ENCODE measurements around the gene IL18RAP.

The IL18RAP gene

GRCh38 chr2:102420290-102420689 lies 2.7 kb upstream of the IL18RAP start:
- TF ChIP-seq SIN3A (IDR thresholded peaks at IDR 0.05; ENCODE audit: borderline replicate concordance, insufficient read depth, low read length) (no peak), POLR2AphosphoS5 (IDR thresholded peaks at IDR 0.05; ENCODE audit: low read depth, low read length) (no peak), FOXP2 (optimal IDR thresholded peaks at IDR 0.05; ENCODE audit: borderline replicate concordance, extremely low read depth, extremely low read length, insufficient read depth) (no peak), TAF1 (IDR thresholded peaks at IDR 0.05; ENCODE audit: borderline replicate concordance, insufficient read depth, low read length) (no peak), REST (IDR thresholded peaks at IDR 0.05; ENCODE audit: insufficient read depth in 1 of 2, low read depth in 2 of 2, low read length in 2 of 2) (no peak)

- TF ChIP-seq TAF1 (IDR thresholded peaks at IDR 0.05; ENCODE audit: borderline replicate concordance, insufficient read depth, low read length) (no peak), SIN3A (IDR thresholded peaks at IDR 0.05; ENCODE audit: borderline replicate concordance, insufficient read depth, low read length) (no peak), POLR2AphosphoS5 (IDR thresholded peaks at IDR 0.05; ENCODE audit: low read depth, low read length) (no peak), REST (IDR thresholded peaks at IDR 0.05; ENCODE audit: insufficient read depth in 1 of 2, low read depth in 2 of 2, low read length in 2 of 2) (no peak), FOXP2 (optimal IDR thresholded peaks at IDR 0.05; ENCODE audit: borderline replicate concordance, extremely low read depth, extremely low read length, insufficient read depth) (no peak)
Measured at GRCh38 chr2:102421890-102422759, 835 bp upstream of the IL18RAP start.

GRCh38 chr2:102423368-102423767 lies 408 bp downstream of the IL18RAP start:
- no peak for TF ChIP-seq REST (IDR thresholded peaks at IDR 0.05; ENCODE audit: insufficient read depth in 1 of 2, low read depth in 2 of 2, low read length in 2 of 2)
- no peak for TF ChIP-seq SIN3A (IDR thresholded peaks at IDR 0.05; ENCODE audit: borderline replicate concordance, insufficient read depth, low read length)
- TF ChIP-seq POLR2AphosphoS5 (IDR thresholded peaks at IDR 0.05; ENCODE audit: low read depth, low read length): no peak
- no peak for TF ChIP-seq TAF1 (IDR thresholded peaks at IDR 0.05; ENCODE audit: borderline replicate concordance, insufficient read depth, low read length)
- TF ChIP-seq FOXP2 (optimal IDR thresholded peaks at IDR 0.05; ENCODE audit: borderline replicate concordance, extremely low read depth, extremely low read length, insufficient read depth): no peak

GRCh38 chr2:102424754-102425153 lies 1.8 kb downstream of the IL18RAP start:
- TF ChIP-seq TAF1 (IDR thresholded peaks at IDR 0.05; ENCODE audit: borderline replicate concordance, insufficient read depth, low read length) (no peak), REST (IDR thresholded peaks at IDR 0.05; ENCODE audit: insufficient read depth in 1 of 2, low read depth in 2 of 2, low read length in 2 of 2) (no peak), FOXP2 (optimal IDR thresholded peaks at IDR 0.05; ENCODE audit: borderline replicate concordance, extremely low read depth, extremely low read length, insufficient read depth) (no peak), SIN3A (IDR thresholded peaks at IDR 0.05; ENCODE audit: borderline replicate concordance, insufficient read depth, low read length) (no peak), POLR2AphosphoS5 (IDR thresholded peaks at IDR 0.05; ENCODE audit: low read depth, low read length) (no peak)

Measured in PFSK-1 (cell line).